ENCODE data around the gene SEC16A.
A peak's percentile ranks its signal among the peaks of the same experiment; 100 is the strongest.

The SEC16A gene

GRCh38 chr9:136418182-136419091 lies 64.4 kb downstream of the SEC16A start:
- no peak for DNase-seq (ENCODE audit: low read depth in 2 of 2)
- no peak overlapping the region for H3K4me3 ChIP-seq (replicated peaks in 1 of 2; ENCODE audit: low read depth in 2 of 2, low read length in 2 of 2)
- no peak for TF ChIP-seq CTCF (IDR thresholded peaks at IDR 0.05; ENCODE audit: low read depth, low read length)

- DNase-seq (ENCODE audit: low read depth in 2 of 2): no peak
- no peak overlapping the region for H3K4me3 ChIP-seq (replicated peaks in 1 of 2; ENCODE audit: low read depth in 2 of 2, low read length in 2 of 2)
- TF ChIP-seq CTCF (IDR thresholded peaks at IDR 0.05; ENCODE audit: low read depth, low read length): no peak
These were observed 65.9 kb downstream of the SEC16A start for GRCh38 chr9:136416914-136417313.

- no peak for TF ChIP-seq CTCF (IDR thresholded peaks at IDR 0.05; ENCODE audit: low read depth, low read length)
- DNase-seq (ENCODE audit: low read depth in 2 of 2): no peak
- no peak overlapping the region for H3K4me3 ChIP-seq (replicated peaks in 1 of 2; ENCODE audit: low read depth in 2 of 2, low read length in 2 of 2)
These were observed 66.4 kb downstream of the SEC16A start for GRCh38 chr9:136416427-136416826.

GRCh38 chr9:136412962-136413361 lies 69.9 kb downstream of the SEC16A start:
- peak in 1 of 2 donors; percentile 39 for DNase-seq (ENCODE audit: low read depth in 2 of 2)
- no peak for TF ChIP-seq CTCF (IDR thresholded peaks at IDR 0.05; ENCODE audit: low read depth, low read length)
- no peak overlapping the region for H3K4me3 ChIP-seq (replicated peaks in 1 of 2; ENCODE audit: low read depth in 2 of 2, low read length in 2 of 2)

GRCh38 chr9:136411378-136411777 lies 71.5 kb downstream of the SEC16A start:
- H3K4me3 ChIP-seq (replicated peaks in 1 of 2; ENCODE audit: low read depth in 2 of 2, low read length in 2 of 2): peak overlapping the region; percentile 97 to 99
- TF ChIP-seq CTCF (IDR thresholded peaks at IDR 0.05; ENCODE audit: low read depth, low read length): no peak
- no peak for DNase-seq (ENCODE audit: low read depth in 2 of 2)

- peak; percentile 88 to 89 for DNase-seq (ENCODE audit: low read depth in 2 of 2)
- TF ChIP-seq CTCF (IDR thresholded peaks at IDR 0.05; ENCODE audit: low read depth, low read length): no peak
- peak within 1 kb of the TSS; percentile 97 to 99 for H3K4me3 ChIP-seq (replicated peaks in 1 of 2; ENCODE audit: low read depth in 2 of 2, low read length in 2 of 2)
These were observed 72.1 kb downstream of the SEC16A start, which contains the start of the genes ENTR1 and PMPCA for GRCh38 chr9:136410500-136411287. Gene ENTR1, minus strand, starts transcription at chr9:136410614. Its CDS starts 217 bp downstream, at chr9:136410397. Gene PMPCA, plus strand, starts transcription at chr9:136410658. Its CDS starts 11 bp downstream, at chr9:136410669.

Data from cardiac fibroblast (primary cell).